ENCODE measurements around the gene PGBD1. TPM values are rescaled to one million over a fixed set of nuclear protein-coding genes. Genes with fewer than 3 reads are reported as not detected.

PGBD1 gene
- total RNA-seq, 1 donor from 2014 or later: 7.9 TPM

DNA sequence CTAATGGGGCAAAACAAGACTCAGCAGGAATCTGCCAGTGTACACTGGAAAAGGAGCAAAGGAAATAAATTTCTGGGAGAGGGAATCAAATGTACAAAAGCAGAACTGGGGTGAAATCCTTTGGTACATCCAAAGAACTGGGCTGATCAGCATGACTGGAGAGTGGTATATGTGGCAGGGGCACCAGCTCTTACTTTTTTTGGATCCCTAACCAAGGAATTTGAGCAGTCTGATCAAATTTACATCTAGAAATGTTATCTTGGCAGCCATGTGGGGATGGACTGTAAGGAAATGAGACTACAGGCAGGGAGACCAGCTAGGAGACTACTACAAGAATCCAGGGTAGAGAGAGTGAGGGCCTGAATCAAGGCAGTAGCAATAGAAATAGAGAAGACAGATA lies 55.7 kb downstream of the PGBD1 start:
- H3K4me1 ChIP-seq (ENCODE audit: insufficient read depth, low read length): peaks cover 14% of the 10 kb centered on the region
- peak overlapping the region; percentile 90 for H3K9ac ChIP-seq (ENCODE audit: low read length)
- H3K27ac ChIP-seq (ENCODE audit: low read depth, low read length): no peak overlapping the region
- H3K36me3 Mint-ChIP-seq (ENCODE audit: low read depth, unreplicated experiment): peaks cover 2% of the 10 kb centered on the region
- H3K36me3 ChIP-seq (ENCODE audit: insufficient read depth, low read length): no peaks in the 10 kb centered on the region
- FAIRE-seq (no peak), DNase-seq (ENCODE audit: low read depth) (no peak)
- no peaks in the 10 kb centered on the region for H3K27me3 ChIP-seq (ENCODE audit: insufficient read depth, low read length)
- H3K4me3 ChIP-seq (ENCODE audit: insufficient read depth, low read depth, low read length): peak overlapping the region; percentile 80
- H3K9me3 Mint-ChIP-seq (ENCODE audit: unreplicated experiment): no peaks in the 10 kb centered on the region
- H3K27me3 Mint-ChIP-seq (ENCODE audit: low read depth, unreplicated experiment): no peaks in the 10 kb centered on the region
- no peaks in the 10 kb centered on the region for H3K9me3 ChIP-seq (ENCODE audit: insufficient read depth, low read depth, low read length)
- H3K27ac Mint-ChIP-seq (ENCODE audit: unreplicated experiment): no peak overlapping the region
- H3K4me2 ChIP-seq (ENCODE audit: low read length): peak overlapping the region; percentile 87
- H2AFZ ChIP-seq (ENCODE audit: low read depth, low read length): no peak overlapping the region
- H3K4me3 Mint-ChIP-seq (ENCODE audit: unreplicated experiment): no peak overlapping the region
- no peaks in the 10 kb centered on the region for H3K4me1 Mint-ChIP-seq (ENCODE audit: low read depth, unreplicated experiment)
- no peaks in the 10 kb centered on the region for H4K20me1 ChIP-seq (ENCODE audit: insufficient read depth, low read length)
- H3K79me2 ChIP-seq (ENCODE audit: insufficient read depth, low read length): no peaks in the 10 kb centered on the region
- TF ChIP-seq, protein P1, sequence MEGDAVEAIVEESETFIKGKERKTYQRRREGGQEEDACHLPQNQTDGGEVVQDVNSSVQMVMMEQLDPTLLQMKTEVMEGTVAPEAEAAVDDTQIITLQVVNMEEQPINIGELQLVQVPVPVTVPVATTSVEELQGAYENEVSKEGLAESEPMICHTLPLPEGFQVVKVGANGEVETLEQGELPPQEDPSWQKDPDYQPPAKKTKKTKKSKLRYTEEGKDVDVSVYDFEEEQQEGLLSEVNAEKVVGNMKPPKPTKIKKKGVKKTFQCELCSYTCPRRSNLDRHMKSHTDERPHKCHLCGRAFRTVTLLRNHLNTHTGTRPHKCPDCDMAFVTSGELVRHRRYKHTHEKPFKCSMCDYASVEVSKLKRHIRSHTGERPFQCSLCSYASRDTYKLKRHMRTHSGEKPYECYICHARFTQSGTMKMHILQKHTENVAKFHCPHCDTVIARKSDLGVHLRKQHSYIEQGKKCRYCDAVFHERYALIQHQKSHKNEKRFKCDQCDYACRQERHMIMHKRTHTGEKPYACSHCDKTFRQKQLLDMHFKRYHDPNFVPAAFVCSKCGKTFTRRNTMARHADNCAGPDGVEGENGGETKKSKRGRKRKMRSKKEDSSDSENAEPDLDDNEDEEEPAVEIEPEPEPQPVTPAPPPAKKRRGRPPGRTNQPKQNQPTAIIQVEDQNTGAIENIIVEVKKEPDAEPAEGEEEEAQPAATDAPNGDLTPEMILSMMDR (IDR thresholded peaks at IDR 0.05; ENCODE audit: insufficient read depth, low read depth, low read length): no peak
- TF ChIP-seq EZH2 (IDR thresholded peaks at IDR 0.05; ENCODE audit: insufficient read depth, low read length): no peak

DNA sequence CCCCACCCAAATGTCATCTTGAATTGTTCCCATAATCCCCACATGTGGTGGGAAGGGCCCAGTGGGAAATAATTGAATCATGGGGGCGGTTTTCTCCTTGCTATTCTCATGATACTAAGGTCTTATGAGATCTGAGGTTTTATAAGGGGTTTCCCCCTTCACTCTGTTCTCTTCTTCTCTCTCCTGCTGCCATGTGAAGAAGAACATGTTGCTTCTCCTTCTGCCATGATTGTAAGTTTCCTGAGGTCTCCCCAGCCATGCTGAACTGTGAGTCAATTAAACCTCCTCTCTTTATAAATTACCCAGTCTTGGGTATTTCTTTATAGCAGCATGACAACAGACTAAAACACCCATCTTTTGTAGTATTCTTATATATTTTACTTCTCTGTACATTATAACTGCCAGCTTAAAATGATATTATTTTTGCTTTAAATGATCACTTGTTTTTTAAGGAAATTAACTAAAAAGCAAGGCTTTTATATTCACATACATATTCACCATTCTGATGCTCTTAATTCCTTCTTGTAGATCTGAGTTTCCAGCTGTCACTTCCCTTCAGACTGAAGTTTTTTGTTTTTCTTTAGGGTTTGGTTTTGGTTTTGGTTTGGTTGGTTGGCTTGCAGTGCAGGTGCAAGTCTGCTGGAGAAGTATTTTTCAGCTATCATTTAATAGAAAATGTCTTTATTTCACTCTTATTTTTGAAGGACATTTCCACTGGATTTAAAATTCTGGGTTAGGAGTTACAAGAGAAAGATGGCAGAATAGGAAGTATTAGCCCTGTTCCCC lies 59.1 kb downstream of the PGBD1 start:
- H3K4me1 Mint-ChIP-seq (ENCODE audit: low read depth, unreplicated experiment): no peaks in the 10 kb centered on the region

More for the DNA sequence above, 59.1 kb downstream of the PGBD1 start:
- Histone ChIP-seq H2AFZ (ENCODE audit: low read depth, low read length) (no peak overlapping the region), H3K79me2 (ENCODE audit: insufficient read depth, low read length) (no peaks in the 10 kb centered on the region), H3K27ac (ENCODE audit: low read depth, low read length) (no peak overlapping the region), H3K4me3 (ENCODE audit: insufficient read depth, low read depth, low read length) (no peak overlapping the region), H3K9me3 (ENCODE audit: insufficient read depth, low read depth, low read length) (no peaks in the 10 kb centered on the region), H4K20me1 (ENCODE audit: insufficient read depth, low read length) (no peaks in the 10 kb centered on the region), H3K9ac (ENCODE audit: low read length) (no peak overlapping the region), H3K4me2 (ENCODE audit: low read length) (no peak overlapping the region), H3K36me3 (ENCODE audit: insufficient read depth, low read length) (no peaks in the 10 kb centered on the region), H3K27me3 (ENCODE audit: insufficient read depth, low read length) (no peaks in the 10 kb centered on the region), H3K4me1 (ENCODE audit: insufficient read depth, low read length) (peaks cover 9% of the 10 kb centered on the region)
- Mint-ChIP-seq H3K36me3 (ENCODE audit: low read depth, unreplicated experiment) (peaks cover 2% of the 10 kb centered on the region), H3K27ac (ENCODE audit: unreplicated experiment) (no peak overlapping the region), H3K9me3 (ENCODE audit: unreplicated experiment) (no peaks in the 10 kb centered on the region), H3K4me3 (ENCODE audit: unreplicated experiment) (no peak overlapping the region), H3K27me3 (ENCODE audit: low read depth, unreplicated experiment) (peaks cover 6% of the 10 kb centered on the region)
- DNase-seq (ENCODE audit: low read depth): no peak
- TF ChIP-seq, protein P1 (IDR thresholded peaks at IDR 0.05; ENCODE audit: insufficient read depth, low read depth, low read length): no peak
- TF ChIP-seq EZH2 (IDR thresholded peaks at IDR 0.05; ENCODE audit: insufficient read depth, low read length): no peak
- FAIRE-seq: no peak
